ENCODE data around the gene EPHA8.

EPHA8 gene

GRCh38 chr1:22641906-22642636 is 78.8 kb downstream of the EPHA8 start:
- peak in 52 of 56 donors; percentile 7 to 86 (median 48) for DNase-seq

- peak in 19 of 56 donors; percentile 5 to 43 (median 19) for DNase-seq
These were observed 80.1 kb downstream of the EPHA8 start, which contains the start of gene C1QC for GRCh38 chr1:22643381-22643780. TSS of gene C1QC (plus strand) at chr1:22643633. CDS start at chr1:22644024, 391 bp downstream.

- DNase-seq, result no peak
These were observed 80.6 kb downstream of the EPHA8 start for GRCh38 chr1:22643928-22644327.

- no peak for DNase-seq
These were observed 82.6 kb downstream of the EPHA8 start for GRCh38 chr1:22645931-22646330.

- DNase-seq, result no peak
These were observed 83.1 kb downstream of the EPHA8 start for GRCh38 chr1:22646384-22646783.

GRCh38 chr1:22650089-22650693 is 86.9 kb downstream of the EPHA8 start:
- DNase-seq, result no peak

- DNase-seq, result no peak
These were observed 88.9 kb downstream of the EPHA8 start for GRCh38 chr1:22651941-22652856.

GRCh38 chr1:22652881-22653316 is 89.6 kb downstream of the EPHA8 start, which contains the start of gene C1QB:
TSS of gene C1QB (plus strand) at chr1:22653236. CDS start at chr1:22659463, 6,227 bp downstream.
- DNase-seq, result peak in 28 of 56 donors; percentile 2 to 51 (median 29)

Data from nucleus accumbens (tissue), 56 donors.